NK-92 (cell line): Measurements from ENCODE around the gene STK33.

Experiments
- DNase-seq: peaks from one replicate; lab custom pipeline; 2025; ENCODE audit not compliant: unreplicated experiment; lab: John Stamatoyannopoulos, UW

STK33 gene

DNA sequence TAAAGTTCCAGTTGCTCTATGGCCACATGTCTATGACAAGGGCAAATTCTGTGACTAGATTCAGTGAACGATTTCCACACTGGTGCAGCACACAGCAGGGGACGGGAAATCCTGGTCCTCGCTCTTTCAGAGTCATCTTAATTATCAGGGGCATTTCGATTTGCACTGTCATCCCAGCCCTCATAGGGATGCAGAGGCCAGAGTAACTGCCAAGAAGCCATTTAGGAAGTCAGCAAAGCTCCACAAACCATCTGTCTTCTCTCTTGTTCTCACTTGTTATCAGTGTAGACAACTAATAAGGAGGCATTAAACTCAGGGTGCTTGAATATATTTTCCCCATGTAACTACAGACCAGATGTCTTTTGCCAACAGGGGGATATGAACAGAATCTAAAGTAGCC lies 151.7 kb downstream of the STK33 start:
- no peak for DNase-seq

DNA sequence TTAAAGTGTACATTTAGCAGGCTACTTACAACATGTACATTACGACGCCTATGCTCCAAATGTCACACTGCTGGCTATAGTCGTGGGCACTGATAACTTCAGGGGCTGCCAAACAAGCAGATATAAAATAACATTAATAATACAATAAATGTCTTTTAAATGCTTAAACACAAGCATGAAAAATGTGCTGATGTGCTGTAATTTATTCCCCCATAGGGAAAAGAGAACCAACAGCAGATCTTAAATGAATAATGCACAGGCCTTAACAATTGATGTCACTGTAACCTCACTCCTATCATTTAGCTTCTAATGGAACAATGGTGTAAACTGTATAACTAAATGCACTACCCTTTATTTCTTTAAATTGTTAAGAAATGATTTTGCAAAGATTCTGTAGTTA lies 153.4 kb downstream of the STK33 start:
- no peak for DNase-seq

DNA sequence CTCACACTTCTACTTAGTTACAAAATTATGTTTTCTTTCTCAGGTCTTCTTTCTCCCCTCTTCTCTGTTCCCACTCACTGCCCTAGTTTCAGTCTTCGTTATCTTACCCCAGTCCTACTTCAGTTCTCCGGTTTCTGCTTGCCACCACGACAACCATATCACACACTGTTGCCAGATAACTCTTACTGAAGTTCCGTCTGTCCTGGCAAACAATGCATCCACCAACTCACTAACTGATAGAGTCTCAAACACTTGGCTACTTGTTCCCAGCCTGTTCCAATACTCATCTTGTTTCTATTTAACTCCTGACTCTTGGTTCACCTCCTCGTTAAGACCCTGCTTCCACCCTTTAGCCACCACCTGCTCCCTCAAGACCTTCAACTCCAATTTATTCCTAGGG lies 164.5 kb downstream of the STK33 start:
- DNase-seq, result no peak

DNA sequence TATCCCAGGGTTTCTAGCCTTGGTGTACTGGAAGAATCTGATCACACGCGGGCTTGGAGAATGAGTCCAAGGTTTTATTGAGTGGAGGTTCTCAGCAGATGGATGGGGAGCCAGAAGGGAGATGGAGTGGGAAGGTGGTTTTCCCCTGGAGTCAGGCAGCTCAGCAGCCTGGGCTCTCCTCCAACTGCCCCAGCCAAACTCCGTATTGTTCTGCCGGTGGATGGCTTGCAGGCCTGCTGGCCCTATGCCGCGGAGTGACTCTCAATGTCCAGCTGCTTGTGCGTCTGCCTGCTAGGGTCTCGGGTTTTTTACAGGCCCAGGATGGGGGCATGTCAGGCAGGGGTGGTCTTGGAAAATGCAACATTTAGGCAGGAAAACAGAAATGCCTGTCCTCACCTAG lies 168.0 kb downstream of the STK33 start:
- no peak for DNase-seq

DNA sequence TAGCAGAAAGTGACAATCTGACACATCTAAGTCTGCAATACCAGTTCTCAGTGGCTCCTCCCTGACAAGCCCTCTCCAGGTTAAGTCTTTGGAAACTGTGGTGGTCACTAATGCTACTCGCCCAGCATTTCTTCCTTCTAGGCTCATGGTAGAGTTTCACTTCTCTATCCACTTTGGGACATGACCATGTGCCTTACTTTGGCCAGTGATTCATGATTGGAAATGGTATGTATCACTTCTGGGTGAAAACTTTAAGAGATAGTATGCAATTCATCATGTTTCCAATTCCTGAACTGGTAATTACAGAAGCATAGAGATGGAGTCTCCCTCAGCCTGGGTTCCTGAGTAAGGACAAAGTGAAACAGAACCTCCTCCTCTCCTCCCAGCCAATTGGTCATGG lies 178.8 kb downstream of the STK33 start:
- DNase-seq, result no peak

DNA sequence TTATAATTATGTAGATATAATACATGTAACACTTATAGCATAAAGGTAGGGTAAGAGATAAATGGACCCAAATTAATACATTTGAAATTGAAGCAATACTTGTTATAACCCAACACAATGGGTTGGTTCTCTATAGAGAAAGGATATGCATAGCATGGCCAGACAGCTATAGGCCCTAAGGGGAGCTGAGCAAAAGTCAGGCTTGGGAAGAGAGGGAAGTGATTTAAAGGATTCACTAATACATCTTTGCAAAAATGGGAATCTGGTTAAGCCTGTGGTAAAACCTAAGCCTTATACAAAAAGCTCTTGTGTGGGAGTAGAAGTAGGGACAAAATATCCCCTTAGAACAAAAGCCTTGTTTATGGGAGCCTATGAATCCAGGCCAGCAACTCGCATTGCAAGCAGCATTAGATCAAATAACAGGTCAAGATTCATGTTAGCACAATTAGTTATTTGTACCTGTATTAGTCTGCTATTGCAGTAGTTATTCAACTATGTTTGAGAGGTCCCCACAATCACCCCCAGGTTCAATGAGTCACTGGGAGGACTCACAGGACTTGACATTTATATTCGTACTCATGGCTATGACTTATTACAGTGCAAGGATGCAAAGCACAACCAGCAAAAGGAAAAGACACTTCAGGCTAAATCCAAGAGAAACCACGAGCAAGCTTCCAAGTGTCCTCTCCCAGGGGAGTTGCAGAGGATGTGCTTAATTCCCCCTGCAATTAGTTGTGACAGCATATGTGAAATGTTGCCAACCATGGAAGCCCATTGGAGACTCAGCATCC lies 185.7 kb downstream of the STK33 start:
- no peak for DNase-seq

DNA sequence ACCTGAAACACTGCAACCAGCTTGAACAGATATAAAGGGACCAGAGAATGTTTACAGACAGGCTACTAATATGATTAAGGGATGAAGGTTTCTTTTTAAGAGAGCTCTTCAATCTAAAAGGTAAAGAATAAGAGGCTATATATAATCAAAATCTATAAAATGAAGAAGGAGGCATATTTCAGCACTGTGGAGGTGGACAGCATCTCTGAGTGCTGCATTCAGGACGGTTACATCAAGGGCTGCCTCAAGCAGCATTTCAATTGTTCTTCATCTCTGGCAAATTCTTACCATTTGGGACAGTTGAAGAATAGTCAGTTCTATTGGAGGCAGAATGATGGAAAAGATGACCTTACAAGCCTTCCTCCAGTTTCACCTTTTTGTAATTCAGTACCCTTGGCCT lies 190.7 kb downstream of the STK33 start:
- DNase-seq, result no peak

DNA sequence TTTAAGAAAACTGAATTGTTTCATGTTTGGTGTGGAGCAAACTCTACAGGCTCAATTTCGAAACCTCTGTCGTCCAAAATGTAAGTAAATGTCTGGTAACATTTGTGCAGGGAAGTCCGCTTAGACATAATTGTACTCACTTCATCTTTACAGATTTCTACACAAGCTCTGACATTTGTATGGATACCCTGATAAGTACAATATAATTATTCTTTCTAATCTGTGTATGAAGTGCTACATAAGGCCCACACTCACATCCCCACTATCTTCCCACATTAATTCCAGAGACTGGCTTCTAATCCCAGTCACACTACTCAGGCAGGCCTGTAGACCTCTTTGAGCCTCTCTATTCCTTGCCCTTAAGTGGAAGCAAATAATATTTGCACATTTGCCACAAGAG lies 201.1 kb downstream of the STK33 start:
- no peak for DNase-seq

DNA sequence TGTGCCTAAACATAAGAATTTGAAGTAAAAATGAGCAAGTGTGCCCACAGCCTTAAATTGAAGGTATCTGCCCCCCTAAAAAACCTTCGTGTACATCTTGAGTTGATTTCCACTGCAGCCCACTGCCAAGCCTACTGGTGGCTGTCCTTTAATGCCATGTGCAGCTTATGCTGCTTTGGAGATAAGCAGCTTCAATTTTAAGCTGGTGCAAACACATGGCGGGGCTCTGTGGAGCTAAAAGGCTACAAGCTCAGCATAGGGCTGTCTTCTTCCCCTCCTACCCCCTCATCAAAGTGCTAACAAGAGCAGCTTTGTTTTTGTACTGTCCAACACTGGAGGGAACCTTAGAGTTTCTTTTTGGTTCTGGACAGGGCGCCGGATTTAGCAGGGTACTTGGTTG lies 201.9 kb downstream of the STK33 start:
- DNase-seq, result no peak

DNA sequence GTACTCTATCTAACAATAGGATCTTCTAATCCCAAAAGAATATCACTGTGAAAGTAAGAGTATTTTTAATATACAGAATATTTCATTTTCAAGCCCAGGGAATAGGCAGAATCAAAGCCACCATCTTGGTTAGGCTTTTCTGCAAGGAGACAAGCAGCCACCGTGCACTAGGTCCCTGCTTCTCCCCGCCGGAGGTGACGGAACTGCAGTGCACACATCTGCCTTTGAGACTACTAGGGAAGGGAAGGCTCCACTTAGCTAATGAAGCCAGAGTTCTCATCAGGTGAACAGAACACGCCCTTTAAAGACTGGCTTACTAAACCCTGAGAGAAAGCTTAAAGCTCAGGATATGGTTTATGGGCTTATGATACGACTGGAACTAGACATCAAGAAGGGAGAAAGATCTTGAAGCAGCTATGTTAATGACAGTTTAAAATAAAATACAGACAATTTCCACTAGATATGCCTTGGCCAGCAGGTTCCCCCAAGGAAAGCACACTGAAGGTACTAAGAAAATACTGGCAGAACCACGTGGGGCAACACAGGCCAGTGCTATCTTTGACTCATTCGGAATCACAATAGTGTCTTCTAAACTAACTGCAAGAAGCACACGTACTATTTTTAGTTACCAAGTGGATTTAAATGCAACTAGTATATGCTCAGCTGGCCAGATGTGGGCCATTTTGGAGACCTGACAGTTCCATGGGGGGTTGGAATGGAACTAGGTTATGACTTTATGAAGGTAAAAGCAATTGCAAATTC lies 203.0 kb downstream of the STK33 start:
- no peak for DNase-seq

DNA sequence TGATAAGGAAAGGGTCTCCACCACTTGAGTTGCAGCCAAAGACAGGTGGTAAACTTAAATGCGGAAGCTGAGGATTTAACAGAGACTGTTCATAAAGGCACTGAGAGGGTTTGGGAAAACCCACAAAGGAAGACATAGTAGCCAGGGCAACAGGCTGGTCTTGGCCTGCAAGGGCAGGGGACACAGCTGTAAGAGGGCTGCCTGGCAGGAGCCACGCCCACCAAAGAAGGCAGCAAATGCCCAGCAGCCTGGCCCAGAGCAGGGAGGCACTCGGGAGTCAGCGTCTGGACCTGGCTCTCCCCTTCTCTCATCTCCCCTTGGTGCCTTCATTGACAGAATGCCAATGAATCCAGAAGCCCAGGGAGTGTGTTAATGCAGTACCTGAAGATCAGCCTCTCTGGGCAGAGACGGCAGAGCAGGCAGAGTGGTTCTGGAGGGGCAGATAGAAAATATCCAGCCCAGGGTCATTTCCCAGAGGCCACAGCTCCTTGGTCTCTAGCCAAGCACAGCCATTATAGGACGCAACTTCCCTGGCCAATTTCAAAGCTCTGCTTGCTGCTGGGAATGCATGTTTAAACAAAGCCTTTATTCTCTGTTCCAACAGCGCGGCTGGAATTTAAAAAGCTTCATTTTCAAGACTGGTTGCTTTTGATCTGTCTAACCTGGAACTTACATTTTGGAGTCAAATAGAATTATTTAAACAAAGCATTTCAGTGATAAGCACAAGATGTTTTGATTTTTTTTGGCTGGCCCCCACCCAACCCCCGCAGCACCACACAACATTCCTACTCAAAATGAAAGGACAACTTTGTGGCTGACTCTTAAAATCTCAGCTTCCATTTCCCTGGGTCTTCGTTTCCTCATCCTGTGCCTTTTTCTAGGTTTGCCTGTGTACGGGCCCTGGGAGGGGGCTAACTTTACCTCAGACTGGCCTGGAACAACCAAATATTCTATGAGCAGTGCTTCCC lies 204.7 kb downstream of the STK33 start:
- no peak for DNase-seq

DNA sequence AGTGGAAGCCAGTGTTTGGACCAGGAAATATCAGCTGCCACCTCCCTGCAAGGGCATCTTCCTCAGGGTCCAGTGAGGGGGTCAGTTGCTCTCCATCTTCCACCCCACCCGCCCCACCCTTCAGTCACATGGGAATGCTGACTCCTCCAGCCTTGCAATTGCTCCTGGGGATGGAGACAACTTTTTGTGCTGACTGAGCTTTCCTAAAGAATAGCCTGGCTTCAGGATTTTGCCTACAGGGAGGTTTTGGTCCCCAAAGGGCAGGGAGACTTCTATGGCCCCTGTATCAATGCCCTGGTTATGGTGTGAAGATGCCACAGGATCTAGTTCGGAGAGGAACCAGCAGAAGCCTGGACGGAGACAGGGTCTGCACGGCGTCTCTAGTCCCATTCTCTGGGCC lies 206.3 kb downstream of the STK33 start:
- no peak for DNase-seq

DNA sequence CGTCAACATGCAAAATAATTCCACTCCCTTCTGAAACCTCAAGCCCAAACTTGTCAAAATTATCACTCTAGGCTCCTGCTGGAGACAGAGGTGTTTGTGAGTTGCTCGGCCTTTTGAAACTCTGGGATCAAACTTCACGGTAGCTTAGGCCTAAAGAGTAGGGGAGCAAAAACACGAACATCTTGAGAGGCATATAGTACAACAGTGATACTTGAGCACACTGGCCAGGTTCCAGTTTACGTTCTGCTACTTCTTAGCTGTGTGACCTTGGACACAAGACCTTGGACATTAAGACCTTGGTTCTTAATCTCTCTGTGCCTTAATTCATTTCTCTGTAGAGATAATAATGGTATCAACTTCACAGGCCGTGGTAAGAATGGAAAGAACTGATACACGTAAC lies 206.9 kb downstream of the STK33 start:
- DNase-seq, result no peak

DNA sequence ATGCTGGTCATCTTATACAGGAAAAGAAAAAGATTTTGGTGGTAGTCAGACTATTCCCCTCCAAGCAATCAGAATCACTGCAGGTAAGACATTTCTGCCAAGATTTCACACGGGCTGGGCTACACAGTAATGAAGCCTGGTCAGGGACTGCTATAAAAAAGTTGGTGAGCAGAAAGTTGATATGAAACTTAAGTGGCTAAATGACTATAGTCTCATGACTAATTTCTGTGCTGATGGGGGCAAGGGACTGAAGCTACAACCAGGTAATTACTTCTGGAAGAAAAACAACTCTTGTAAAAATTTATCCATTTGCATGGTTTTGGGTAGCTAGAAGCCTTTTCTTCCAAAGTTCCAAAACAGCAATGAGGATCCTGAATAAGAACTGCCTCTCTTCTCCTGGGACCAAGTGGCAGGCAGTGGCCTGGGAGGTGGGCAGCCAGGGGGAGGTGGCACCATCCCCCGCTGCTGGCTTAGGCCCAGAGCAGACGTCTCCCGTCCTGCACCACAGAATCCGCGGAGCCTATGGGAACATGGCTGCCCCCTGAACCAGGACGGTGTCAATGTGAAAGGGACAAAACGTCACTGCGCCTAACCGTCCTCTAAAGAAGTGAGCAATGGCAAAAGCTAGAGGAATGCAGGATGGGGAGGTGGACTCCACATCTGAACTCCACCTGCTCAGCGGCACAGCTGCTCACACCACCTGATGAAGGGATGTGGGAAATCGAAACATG lies 207.7 kb downstream of the STK33 start:
- no peak for DNase-seq

DNA sequence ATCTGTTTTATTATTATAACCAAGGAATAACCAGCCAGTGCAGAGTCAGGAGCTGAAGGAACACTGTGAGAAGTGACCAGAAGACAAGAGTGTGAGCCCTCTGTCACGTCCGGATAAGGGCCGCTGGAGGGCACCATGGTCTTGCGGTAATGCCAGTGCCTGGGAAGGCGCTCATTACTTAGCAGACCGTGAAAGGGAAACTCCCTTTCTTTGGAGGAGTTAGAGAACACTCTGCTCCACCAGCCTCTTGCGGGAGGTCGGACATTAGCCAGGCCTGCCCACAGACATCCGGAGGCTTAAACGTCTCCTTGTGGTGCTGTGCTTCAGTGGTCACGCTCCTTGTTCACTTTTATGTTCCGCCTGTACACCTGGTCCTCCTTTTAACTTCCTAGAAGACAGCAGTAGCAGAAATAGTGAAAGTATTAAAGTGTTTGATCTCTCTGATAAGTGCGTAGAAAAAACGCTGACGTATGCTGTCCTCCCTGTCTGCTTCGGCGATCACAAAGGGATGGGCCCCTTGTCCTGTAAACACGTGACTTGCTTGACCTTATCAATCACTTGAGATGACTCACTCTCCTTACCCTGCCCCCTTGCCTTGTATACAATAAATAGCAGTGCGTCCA lies 209.7 kb downstream of the STK33 start:
- DNase-seq, result no peak

DNA sequence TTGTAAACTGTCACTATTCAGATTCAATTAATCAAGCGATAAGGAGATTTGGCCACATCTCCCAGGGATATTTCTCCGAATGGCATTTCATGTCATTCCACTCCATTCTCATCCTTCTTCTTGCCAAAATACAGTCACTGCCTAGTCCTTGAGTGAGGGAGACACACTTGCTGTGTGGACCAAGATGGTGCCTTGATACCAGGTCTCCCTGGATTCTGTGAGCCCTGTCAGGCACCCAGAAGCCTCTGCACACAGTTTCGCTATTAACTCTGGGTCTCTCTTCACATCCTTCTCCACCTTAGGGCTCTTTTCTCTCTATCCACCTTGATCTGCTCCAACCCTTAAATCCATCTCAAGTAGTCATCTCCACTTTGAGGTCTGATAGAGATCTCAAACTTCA lies 210.4 kb downstream of the STK33 start:
- DNase-seq, result no peak

DNA sequence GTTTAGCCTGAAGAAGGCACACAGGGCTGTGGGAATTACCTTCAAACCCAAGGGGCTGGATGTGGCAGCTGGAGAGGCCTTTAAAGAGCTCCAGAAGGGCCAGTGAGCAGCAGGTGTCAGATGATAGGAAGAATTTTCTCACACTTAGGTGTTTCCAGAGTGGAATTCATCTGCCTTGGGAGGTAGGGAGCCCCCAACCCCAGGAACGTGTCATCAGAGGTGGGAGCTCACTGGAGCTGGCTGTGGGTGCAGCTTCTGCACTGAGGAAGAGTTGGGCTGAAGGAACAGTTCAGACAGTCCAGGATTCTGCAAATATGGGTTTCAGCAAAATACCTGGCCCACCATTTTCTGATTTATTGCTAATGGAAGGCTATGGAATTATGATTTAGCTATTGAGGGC lies 210.8 kb downstream of the STK33 start:
- no peak for DNase-seq

DNA sequence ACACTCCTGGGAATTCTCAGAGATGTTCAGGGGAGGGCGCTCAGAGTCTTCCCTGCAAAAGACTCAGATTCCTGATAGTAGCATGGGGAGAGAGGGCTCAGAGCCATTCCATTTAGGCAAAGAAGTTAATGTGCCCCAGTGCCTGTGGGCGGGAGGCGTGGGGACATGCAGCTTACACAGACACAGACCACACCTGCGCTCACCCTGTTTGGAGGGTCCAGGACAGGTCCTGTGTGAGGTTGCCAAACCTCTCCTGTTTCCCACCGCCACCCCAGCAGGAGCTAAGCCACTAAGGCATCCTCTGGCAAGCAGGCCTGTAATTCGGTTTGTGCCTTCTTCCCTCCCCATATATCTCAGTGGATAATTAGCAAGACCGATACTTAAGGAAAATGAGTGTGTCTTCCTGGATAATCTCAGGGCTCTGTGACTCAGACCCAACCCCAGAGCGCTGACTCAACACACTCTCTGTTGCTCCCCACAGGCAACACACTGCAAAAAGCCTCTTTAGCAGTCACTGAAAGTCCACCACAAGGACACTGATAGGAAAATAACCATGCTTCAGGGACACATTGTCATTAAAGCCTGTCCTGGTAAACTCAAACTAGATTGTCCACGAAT lies 211.5 kb downstream of the STK33 start:
- DNase-seq, result no peak

DNA sequence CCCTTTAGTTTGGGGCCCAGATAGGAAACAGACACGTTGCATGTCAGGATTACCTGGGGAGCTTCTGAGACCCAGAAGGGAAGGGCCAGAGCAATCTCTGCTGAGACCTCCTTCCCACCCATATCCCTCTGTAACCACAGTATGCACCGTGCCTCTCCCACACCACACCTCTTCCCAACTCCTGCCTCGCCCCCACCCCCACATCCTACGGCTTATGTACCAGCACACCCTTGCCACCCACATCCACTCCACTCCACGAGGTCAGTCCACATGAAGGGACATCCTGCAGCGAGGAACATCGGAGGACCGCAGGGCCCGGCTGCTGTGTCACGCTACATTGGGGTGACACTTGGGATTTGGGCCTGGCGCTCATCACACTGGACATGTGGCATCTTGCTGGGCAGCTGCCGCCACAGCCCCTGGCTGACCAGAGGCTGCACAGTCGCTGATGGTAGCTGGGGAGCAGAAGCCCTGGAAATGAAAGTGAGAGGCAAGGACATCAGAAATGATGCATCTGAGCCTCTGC lies 212.1 kb downstream of the STK33 start:
- DNase-seq, result no peak

DNA sequence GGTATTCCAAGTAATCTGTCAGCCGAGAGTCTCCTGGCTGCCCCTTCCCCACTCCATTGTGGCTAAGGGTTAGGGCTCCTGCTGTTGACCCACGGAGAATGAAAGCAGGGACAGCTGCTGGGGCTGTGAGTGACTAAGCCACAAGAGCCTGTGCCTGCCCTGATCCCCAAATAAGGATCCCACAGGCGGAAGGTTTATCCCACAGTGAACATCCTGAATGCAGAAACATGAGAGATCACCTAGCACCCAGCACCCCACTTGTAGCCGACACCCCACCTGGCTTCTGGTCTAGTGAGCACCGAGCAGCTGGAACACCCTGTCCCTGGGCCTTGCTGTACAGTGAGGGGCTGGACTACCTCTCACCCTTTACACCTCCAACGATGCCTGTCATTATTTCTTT lies 212.7 kb downstream of the STK33 start:
- DNase-seq, result no peak
